Uterine smooth muscle cell (primary cell): ENCODE results near the gene B4GALT6. TPM values are rescaled to one million over a fixed set of nuclear protein-coding genes. Genes with fewer than 3 reads are reported as not detected.

Experiments used
- total RNA-seq: library from RNA; depleted of rRNA; stranded (reverse); fragments of >200 nt; gene quantifications from 2 replicates; pipeline ENCODE4 v1.2.3, GENCODE V29; 2014

The B4GALT6 gene, protein sequence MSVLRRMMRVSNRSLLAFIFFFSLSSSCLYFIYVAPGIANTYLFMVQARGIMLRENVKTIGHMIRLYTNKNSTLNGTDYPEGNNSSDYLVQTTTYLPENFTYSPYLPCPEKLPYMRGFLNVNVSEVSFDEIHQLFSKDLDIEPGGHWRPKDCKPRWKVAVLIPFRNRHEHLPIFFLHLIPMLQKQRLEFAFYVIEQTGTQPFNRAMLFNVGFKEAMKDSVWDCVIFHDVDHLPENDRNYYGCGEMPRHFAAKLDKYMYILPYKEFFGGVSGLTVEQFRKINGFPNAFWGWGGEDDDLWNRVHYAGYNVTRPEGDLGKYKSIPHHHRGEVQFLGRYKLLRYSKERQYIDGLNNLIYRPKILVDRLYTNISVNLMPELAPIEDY
- total RNA-seq: 6.2 and 6.6 TPM in 2 replicates

DNA sequence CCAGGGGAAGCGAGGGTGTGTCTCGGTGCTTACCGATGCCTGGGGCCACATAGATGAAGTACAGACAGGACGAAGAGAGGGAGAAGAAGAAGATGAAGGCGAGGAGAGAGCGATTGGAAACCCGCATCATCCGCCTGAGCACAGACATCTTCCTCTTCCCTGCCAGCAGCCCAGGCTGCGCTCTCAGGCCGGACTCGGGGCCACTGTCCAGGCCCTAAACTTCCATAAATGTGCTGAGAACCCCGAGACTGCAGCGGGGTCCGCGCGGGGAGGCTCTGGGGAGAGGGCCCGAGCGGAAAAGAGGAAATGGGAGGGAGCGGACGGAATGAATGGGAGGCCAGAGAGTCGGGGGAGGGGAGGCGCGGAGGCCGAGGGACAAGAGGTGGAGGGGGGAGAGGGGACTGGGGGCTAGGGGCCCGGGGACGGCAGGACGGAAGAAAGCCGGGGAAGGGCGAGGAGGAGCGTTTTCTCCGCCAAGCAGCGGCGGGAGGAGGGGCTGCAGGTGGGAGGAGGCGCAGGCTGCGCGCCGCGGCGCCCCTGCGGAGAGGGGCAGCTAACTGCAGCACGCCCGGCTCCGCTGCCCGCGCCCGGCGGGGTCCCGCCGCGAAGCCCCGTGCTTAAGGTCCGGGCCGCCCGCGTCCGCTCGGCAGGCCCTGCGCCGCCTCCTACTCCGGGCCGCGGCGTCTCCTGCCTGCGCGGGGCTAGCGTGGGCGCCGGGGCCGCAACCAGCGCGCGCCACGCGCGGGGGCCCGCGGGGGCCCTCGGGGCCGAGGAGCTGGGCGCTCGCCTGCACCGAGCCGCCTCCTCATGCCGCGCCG is at the start of gene B4GALT6:
B4GALT6 (minus strand) TSS at position 303 of the 818 bp plus-strand sequence; CDS start at position 148, 155 bp downstream.

GRCh38 chr18:31591628-31592027 is 92.8 kb downstream of the B4GALT6 start, which contains the start of gene TTR:
Gene TTR (plus strand): TSS chr18:31591877. CDS start chr18:31591903, 26 bp downstream.

Other genes starting within 250 kb of the B4GALT6 start
- gene DSG3, start 236.8 kb downstream of the B4GALT6 start, total RNA-seq: under 0.01 and 0.12 TPM in 2 replicates
- 22.2 and 30.1 TPM in 2 replicates for gene DSG2, start 186.4 kb downstream of the B4GALT6 start, total RNA-seq
- not detected in 2 replicates for gene TTR, start 92.7 kb downstream of the B4GALT6 start, total RNA-seq
- 0.22 TPM in 1 of 2 replicates, not detected in the other for gene SLC25A52, start 76.3 kb upstream of the B4GALT6 start, total RNA-seq